LNCAP (cell line): ENCODE data around the gene CLIC5.

ENCODE experiments used
- TF ChIP-seq, protein P1 (sequence below): fragments of 450-650 bp; IDR thresholded peaks from 2 replicates; pipeline ENCODE4 v1.5.1; 2017; ENCODE audit warnings: mild to moderate bottlenecking

CLIC5 gene

DNA sequence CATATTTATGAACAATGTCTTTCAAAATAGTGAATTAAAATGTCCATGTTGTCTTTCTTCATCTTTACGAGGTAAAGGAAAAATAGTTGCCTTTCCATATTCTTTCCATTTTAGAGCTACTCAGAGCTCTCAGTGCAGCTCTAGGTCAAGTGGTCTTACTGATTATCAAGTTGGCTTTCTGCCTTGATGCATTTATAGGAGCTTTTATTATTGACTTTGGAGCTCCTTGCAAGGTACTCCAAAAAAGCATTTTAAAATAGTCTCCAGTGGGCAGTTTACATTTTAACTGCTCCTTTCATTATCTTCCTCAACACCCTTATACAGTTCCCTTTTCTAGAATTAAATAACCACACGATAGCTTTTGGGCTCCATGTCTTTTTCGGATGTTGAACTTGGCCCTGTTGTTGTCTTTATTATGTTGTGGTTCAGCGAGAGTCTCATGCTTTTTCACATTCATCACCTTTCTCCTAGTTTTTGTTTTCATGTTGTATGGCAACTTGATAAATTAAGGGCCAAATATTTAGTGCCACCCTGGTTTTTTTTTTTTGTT lies 122.9 kb downstream of the CLIC5 start:
- TF ChIP-seq, protein P1, sequence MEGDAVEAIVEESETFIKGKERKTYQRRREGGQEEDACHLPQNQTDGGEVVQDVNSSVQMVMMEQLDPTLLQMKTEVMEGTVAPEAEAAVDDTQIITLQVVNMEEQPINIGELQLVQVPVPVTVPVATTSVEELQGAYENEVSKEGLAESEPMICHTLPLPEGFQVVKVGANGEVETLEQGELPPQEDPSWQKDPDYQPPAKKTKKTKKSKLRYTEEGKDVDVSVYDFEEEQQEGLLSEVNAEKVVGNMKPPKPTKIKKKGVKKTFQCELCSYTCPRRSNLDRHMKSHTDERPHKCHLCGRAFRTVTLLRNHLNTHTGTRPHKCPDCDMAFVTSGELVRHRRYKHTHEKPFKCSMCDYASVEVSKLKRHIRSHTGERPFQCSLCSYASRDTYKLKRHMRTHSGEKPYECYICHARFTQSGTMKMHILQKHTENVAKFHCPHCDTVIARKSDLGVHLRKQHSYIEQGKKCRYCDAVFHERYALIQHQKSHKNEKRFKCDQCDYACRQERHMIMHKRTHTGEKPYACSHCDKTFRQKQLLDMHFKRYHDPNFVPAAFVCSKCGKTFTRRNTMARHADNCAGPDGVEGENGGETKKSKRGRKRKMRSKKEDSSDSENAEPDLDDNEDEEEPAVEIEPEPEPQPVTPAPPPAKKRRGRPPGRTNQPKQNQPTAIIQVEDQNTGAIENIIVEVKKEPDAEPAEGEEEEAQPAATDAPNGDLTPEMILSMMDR, result no peak

DNA sequence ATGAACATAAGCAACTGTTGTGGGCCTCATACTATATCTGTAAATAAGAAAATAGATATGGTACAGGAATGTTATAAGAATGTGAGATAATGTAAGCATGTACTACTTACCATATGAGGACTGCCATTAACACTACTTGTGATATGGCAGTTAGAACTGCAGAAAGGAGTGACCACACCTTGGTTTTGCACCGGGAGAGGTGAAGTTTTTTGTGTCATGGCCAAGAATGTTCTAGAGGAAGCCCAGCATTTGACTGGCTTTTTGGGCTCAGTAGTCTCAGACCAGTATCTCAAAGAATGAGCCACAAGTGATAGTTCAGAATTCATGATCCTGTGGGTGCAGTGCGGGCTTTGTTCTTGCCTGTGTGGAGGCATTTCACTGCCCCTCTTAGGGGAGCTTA lies 123.5 kb downstream of the CLIC5 start:
- TF ChIP-seq, protein P1, result no peak

DNA sequence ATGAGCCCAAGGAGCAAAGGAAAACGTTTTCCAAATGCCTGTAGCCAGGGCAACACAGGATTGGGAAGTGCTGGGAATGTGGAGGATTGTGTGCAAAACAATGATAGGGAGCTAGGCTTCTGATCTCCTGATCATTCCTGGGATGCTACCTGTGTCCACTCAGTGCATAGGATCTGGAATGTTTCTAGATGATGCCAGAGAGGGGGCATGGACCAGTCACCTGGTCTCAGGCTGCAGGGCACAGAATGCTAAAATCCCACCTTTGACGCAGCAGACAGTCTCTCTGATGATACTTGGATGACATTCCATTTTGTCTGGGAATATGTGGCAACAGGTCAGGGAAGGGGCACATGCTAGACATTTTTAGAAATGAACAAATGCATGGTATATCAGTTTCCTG lies 128.9 kb downstream of the CLIC5 start:
- TF ChIP-seq, protein P1, result no peak

DNA sequence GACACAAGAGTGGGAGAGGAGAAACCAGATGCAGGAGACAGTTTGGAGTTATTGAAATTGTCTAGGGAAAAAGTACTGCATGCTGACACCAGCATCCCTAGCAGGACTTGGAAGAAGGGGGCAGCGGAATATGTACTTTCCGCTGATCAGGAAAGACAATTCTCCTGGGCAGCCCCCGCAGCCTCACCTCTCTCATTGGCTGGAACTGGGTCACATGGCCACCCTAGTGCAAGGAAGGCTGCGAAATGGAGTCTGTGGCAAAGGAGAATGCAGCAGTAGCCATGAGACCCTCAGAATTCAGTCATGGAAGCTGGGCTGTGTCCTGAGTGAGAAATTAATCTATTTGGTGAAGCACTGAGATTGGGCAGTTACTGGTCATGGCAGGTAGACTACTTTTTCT lies 131.3 kb downstream of the CLIC5 start:
- TF ChIP-seq, protein P1, result no peak

DNA sequence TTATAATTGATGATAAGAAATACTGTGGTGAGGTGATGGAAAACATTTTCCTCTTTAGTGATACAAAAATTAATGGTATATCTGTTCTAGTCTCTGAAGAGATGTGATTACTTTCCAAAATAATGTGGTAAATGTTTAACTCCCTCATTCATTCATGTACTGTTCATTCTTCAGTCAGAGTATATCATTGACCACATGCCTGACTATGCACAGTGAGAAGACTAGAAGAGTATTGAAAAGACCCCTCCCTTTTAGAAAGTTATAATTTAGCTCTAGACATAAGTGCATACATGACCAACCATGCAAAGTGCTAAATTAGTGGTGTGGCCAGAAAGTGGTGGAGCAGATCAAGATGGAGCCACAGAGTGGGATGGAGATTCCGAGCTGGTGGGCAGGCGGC lies 133.0 kb downstream of the CLIC5 start:
- TF ChIP-seq, protein P1, result no peak

DNA sequence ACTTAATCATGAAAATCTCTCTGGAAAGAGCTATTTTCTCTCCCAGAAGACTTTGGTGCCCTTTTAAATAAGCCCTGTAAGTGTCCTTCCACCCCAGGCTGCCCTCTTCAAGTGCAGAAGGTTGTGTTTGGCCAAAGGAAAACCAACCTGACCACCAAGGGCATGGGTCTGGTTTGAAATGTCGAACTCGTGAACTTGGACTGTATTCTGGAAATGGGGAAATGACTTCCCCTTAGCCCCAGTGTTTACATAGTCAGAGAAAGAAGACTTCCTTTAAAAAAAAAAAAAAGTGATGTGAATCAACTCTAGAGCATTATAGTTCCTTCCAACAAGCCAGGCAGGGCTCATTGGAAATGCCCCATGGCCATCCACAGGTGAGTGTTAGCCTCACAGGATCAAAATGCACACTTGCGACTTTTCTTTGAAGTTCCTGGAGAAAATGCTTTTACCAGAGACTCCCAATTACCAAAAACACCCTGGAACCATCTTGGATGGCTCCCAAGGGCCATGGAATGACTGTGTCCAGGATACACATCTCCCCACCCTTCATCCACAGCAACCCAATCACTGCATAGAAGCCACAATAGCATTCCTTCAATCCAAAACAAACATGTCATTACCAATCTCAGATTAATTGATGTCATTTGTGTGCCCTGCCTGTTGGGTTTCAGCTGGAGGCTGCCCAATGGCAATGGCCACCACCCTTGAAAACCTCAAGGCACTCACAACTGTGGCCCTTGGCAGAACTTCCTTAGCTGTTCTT lies 133.8 kb downstream of the CLIC5 start:
- TF ChIP-seq, protein P1, result no peak

DNA sequence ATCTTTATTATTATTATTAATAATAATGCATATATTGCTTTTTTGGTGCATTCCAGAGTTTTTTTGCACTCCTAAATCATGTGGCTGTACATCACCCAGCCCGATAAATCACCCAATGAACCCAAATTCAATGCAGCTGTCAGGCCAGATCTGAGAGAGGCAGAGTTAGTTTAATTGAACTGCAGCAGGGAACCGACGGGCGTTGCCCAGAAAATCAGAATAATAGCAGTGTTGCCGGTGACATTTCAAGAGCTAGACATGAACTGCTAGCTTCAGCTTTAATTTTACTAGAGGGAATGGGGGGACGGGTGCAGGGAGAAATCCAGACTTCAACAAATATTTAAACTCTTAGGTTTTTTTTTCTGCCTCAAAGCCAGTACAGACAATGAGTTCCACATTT lies 135.0 kb downstream of the CLIC5 start:
- TF ChIP-seq, protein P1, result no peak
